Left renal cortex interstitium (tissue), 4 donors: ENCODE results near the gene RAB11FIP5. TPM values are rescaled to one million over a fixed set of nuclear protein-coding genes. Genes with fewer than 3 reads are reported as not detected.

Experiments
- DNase-seq, 4 donors: peaks; one replicate each; pipeline ENCODE4 v3.0.0-alpha.2; 2013; ENCODE audit warnings: low read depth in 4 of 4, low spot score in 2 of 4, missing footprints in 1 of 4
- polyA plus RNA-seq, 4 donors: library from polyadenylated mRNA; unstranded; fragments of 120-200 nt; gene quantifications; one replicate each; pipeline ENCODE4 v1.2.1, GENCODE V29; 2013; ENCODE audit not compliant: insufficient read length in 4 of 4

Gene RAB11FIP5
- polyA plus RNA-seq, 4 donors, result 36.9 to 44.9 (median 41.2) TPM

DNA sequence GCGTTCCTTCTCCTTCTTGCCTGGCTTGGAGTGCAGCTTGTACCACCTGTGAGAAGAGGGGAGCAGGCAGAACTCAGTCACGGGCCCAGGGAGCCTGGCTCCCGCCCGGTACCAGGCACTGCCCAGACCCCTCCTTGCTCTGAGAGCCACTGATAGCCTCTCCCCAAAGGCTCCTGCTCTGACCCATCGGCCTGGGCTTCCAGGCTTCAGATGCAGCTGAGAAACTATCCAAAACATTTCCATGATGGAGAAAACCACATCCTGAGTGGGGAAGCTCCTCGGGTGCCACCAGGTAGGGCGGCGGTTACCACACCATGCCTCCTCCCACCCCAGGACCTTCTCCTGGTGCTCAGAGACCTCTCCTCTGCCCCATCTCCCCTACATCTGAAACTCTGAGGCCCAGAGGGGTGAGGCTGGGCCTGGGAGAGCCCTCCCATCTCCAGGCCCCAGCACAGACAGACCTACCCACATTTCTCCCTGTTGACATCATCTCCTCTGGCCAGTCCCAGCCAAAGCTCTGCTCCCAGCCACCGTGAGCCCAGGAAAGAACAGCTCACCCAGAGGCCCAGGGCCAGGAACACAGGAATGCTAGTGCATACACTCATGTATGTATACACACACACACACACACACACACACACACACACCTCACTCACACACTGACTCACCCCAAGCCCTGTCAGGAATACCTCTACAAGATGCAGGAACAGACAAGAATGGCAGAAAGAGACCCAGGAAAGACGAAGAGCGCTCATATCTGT lies 23.3 kb downstream of the RAB11FIP5 start:
- no peak for DNase-seq

DNA sequence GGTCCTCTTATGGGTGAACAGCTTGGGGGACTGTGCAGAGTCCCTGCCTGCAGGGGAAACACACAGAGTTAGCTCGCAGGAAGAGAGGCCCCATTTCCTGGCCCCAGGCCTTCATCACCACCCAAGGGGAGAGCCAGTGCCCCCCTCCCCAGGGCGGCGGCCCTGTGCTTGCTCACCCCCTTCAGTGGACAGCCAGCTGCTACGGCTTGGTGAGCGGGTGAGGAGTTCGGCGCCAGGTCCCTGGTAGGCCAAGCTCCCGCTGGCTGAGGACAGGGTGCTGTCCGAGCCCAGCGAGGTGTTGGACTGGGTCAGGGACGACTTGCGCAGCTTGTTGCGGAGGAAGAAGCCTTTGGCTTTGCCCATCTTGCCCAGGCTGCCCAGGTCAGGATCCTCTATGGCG lies 24.0 kb downstream of the RAB11FIP5 start:
- no peak for DNase-seq

DNA sequence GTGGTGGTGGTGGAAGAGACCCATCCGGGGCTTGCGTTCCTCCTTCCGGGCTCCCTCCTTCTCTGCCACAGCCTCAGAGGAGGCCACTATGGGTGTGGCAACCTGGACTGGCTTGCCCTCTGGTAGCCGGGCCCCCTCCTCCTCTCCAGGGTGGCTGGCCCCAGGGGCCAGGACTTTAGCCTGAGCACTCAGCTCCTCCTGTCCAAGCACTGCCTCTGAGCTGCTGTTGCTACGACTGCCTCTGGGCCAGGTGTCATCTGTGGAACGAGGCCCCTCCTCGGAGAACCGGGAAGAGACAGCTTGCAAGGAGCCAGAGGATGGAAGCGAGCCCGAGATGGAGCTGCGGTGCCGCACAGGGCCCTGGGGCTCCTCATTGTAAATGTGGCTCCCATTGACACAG lies 24.5 kb downstream of the RAB11FIP5 start:
- no peak for DNase-seq

DNA sequence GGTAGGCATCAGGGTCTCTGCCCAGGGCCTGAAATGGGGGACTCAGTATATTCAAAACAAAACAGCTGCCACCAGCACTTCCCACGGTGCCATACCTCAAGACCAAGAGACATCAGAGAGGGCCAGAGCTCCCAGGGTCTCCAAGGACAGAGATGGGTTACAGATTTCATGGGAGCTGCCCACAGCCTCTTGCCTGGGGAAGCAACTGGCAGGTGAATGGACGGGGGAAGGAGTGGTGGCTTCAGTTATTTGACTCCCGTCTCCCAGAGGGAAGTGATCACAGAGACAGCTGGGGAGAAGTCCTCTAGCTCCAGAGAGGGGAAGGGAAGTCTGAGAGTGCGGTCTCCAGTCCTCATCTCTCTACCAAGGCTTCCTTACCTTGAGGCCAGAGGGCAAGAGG lies 25.4 kb downstream of the RAB11FIP5 start:
- DNase-seq, result no peak

DNA sequence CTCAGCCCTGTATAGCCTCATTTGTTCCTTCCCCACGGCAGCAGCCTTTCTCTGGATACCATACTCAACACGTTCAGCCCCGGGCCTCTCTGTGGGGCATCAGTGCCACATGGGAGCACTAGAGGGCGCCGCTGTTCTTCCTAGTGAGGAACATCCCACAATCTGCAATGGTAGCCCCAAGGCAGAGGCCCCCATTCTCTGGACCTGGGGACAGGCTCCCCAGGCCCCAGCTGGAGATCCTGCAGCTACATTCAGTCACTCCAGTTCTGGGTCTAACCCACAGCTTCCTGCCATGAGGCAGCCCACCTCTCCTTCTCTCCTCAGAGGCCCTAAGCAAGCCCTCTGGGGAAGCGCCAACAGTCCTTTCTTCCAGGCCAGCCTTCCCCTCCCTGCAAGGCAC lies 27.1 kb downstream of the RAB11FIP5 start:
- peak in 1 of 4 donors; percentile 65 for DNase-seq

DNA sequence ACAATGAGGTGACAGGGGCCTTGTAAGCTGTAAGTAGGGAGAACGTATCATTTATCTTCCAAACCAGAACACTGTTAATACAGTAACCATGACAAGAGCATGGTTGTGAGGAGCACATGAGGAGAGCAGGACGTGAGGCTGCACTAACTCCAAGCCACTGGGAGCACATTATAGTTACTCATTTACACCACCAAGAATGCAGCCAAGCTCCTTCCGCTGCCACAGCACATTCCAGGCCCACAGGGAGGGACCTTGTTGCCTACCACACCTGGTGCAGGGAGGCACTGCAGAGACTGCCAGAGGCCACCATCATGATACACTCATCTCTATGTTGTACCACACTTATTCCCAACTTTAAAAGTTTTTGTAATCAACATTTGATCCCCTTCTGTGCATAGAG lies 27.8 kb downstream of the RAB11FIP5 start:
- no peak for DNase-seq

DNA sequence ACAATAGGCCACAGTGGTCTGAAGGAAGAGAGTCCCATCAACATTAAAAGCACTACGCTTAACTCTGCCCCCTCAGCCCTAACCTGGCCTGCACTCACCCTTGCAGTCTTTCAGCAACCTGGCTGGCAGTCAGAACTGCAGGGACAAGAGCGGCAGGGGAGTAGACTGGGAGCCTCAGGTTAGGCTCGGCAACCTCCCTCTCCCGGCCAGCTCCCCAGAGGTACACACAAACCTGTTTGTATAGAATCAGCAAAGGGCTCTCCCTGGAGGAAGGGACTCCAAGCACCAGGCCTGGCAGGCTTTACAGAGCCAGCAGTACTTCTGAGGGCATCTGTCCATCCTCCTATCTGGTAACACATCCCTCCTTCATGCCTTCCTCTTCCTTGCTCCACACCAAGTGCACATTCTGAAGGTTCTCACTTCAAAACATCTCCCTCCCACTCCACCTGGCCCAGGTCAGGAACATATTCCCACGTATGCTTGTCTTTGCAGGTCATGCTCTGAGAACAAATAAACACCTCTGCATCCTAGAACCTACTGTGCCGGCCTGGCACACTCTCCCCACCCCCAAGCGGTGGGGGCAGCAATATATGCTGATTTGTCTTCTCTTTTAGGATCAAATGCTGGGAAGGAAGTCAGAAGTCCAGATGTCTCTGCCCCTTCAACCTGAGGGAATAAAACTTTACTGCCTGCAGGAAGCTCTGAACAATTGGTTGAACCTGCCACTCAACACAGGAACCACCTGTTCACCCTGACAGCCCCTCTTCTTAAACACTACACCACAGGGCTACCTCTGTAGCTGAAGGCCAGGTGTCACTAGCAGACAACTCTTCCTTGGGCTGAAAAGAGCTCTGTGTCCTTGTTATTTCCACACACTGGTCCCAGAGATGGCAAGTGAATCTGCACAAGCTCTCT lies 28.6 kb downstream of the RAB11FIP5 start:
- DNase-seq, result no peak

DNA sequence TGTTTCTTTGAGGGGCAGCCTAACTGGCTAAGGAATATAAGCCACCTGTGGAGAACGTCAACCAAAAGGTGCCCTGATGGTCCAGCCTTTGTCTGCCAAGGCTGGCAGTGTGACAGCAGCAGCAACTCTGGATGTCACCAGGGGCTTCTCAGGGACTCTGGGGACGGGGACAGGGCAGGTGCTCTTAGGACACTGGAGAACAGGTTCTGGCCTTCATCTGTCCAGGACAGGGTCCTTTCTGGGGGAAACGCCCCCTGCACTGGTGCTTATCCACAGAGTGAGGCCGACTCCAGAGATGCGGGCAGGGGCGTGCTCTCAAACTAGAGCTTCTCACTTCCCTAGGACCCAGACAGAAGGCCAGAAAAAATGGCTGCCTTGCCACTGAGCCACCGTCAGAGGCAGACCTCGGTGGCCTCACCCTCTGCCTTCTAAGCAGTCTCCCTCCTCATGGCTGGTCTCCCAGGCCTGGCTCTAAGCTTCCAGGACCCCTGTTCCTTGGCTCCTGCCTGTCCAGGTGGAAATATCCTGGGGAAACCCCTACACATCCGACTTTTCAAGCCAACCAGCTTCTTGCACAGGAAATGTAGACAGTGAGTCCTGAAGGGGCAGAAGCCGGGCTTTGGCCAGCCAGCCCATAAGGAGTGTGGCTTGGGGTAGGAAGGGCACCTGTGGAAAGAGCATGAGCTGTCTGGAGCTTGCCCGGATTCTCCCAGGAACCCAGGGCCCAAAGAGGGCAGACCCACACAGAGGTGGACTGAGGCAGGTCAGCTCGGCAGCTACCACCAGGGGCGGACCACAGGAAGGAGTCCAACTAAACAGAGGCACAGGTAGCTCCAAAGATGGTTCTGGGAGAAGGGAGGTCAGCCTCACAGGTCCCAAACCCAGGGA lies 30.0 kb downstream of the RAB11FIP5 start:
- DNase-seq, result no peak

DNA sequence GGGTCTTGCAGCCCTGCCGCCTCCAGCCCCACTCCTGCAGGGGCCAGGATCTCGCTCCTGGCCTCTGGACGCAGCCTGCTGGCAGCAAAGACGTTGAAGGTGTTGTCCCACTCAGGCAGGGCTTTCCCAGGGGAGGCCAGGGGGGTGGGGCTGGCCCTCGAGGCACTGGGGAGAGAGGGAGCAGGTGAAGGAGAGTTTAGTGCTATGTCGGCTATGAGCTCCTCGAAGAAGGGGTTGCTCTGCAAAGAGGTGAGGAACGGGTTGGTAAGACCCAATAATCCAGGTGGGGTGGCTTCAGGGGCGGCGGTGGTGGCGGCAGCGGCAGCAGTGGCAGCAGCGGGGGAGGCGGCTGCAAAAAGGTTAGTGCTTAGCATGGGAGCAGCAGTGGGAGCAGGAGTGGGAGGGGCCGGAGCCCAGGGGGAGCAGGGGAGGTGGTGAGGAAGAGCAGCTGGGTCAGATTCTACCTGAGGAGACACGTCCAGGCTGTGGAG lies 31.5 kb downstream of the RAB11FIP5 start:
- DNase-seq, result no peak

DNA sequence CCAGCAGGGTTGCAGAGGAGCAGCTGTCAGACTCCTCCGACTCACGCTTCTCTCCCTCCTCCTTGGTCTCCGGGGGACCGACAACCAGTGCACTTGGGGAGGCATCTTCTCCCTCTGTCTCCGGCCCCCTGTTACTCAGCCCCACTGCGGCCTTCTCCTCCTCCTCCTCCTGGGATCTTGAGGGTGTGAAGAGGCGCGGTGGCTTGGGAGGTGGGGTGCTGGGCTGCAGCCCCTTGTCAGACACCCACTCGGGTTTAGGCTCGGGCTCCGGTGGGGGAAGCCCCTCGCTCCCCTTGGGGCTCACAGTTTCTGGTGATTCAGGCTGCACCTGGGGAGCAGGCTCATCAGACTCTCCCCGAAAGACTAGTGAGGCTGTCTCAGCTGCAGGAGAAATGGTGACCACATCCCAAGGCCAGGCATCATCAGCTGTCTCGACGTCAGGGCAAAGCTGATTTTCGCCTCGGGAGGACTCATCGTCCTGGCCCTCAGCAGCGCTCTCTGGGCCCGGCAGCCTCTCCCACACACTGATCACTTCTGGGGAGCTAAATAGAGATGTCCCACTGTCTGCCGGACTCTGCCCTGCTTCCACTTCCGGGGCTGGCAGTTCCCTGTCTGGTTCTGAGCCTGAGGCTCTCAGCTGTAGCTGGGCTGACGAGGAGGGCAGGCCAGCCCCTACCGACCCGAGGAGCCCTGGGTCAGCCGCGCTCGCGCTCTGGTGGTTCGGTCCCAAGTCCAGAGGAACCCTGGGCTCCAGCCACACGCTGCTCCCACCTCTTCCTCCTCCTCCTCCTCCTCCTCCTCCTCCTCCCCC lies 32.2 kb downstream of the RAB11FIP5 start:
- no peak for DNase-seq

DNA sequence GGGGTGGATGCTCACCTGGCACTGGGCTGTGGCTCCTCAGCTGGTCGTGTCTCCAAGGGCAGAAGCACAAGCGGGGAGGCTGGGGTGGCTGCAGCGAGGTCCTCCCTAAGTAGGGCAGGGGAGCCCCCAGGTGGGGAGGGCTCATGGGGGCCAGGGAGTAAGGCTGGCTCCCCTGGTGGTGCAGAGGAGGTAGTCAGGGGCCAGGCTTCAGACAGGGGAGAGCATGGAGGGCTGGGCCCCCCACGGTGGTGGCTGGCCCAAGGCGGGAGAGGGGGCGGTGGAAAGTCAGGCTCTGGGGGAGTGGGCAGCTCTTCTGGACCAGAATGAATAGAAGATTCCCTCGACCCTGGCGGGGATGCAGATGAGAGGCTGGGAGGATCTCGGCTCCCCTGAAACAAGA lies 33.1 kb downstream of the RAB11FIP5 start:
- no peak for DNase-seq

DNA sequence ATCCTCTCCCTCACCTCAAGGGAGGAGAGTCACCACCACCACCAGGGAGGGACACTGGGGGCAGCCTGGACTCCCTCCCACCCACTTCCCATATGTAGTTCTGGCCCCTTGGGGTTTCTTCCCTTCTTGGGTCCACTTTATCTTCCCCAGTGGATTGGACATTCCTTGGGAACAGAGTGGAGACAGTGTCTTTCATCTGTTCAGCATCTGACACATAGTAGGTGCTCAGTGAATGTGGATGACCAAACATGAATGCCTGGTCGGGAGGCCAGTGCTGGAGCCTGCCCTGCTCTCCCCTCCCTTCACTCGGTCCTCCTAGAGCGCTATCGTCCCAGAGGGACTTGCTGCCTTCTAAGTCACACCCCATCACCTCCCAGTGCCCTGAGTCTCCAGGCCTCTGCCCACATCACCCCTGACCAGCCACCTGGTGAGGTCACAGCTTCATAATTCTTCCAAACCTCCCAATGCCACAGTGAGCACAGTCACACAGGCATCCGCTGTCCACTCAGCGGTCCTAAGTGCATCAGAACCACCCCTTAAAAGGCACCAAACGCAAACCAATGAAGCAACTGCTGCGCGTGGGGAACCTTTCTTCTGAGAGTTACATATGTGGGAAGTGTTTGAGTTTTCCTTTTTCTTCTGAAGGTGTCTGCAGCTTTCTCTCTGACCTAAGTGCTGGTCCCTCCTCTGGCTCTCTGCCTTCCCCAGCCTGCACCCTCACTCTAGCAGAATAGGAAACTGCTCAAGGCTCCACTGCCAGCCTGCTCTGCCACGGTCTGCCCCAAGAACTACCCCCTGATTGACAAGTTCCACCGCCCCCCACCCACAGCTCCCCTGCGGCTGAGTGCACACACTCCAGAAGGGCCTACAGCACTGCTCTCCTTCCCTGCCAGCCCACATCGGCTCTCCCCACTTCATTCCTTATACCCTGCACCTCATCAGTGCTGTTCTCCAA lies 34.0 kb downstream of the RAB11FIP5 start:
- no peak for DNase-seq

DNA sequence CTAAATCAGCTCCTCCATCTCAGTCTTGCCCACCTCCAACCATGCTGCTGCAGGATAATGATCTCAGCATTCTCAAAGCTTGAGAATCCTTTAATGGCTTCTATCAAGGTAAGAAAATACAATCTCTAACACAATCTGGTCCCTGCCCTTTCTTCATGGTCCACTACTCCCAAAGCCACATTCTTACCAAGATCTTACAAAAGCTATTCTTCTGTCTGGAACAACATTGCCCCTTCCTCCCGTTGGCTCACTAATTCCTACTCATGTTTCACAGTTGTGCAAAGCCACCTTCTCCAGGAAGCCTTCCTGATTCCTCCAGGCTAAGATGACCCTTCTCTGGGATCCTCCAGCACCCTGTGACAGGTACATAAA lies 35.3 kb downstream of the RAB11FIP5 start:
- DNase-seq, result no peak

DNA sequence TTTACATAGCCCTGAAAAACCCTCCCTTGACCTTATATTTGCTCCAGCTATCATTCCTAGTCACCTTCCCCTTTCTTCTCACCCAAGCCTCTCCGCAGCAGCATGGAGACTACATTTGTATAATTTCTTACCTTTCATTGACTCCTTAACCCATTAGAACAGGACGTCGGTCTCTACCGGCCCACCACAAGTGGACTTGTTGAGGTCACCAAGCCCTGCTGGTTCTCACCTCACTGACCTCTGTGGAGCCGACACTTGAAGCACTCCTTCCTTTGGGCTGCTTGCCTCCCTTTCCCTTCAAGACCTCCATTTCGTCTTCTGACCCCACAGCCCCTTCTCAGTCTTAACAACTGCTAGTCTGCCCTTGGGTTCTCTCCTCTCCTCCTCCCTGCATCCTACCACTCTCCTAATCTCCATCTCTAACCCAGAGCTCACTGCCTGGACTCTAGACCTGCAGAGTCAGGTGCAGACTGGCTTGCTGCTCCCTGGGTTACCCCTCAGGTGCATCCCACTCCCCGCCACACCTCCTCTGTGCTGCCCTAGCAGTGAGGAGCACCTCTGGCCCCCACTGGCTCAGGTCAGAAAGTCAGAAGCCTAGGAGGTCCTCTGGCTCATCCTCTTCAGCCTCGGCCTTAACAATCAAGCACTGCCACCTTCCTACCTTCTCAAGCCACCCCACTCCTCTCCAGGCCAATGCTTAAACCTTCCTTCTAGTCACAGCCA lies 35.9 kb downstream of the RAB11FIP5 start:
- no peak for DNase-seq

DNA sequence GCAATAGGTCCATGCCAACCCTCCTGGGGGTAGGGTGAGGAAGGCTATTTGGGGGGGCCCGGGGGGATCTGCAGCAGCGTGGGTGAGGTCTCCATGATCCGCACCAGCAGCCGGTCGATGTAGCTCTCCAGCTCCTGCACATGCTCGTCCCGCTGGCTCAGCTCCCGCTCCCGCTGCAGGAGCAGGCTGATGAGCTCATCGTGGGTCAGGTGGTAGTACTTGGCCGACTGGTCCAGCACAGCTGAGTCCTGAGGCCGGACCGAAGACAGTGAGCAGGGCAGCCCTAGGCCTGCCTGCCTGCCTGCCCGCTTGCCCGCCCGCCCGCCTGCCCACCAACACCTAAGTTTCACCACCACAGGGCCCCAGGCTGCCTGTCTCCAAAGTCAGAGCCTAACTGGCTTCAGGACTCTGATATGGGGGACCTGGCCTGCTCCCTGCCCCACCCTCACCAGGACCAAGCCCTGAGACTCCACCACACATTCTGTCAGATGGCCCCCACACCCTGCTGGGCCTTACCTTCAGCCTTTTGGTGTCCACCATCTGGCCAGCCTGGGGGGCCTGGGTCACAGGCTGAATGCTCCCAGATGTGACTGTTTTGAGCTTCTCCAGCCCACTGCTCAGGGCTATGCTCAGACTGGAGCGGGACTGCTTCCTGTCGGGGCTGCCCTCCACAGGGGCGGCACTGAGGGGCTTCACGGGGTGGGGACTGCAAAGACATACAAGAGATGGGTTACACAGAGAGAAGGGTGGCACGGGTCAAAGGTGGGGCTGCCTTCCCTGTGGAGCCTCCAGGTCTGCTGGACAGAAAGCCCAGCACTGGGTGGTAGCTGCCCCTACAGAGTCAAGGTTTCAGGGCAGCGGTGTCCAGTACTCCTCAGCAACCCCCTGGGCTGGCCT lies 37.0 kb downstream of the RAB11FIP5 start:
- no peak for DNase-seq

DNA sequence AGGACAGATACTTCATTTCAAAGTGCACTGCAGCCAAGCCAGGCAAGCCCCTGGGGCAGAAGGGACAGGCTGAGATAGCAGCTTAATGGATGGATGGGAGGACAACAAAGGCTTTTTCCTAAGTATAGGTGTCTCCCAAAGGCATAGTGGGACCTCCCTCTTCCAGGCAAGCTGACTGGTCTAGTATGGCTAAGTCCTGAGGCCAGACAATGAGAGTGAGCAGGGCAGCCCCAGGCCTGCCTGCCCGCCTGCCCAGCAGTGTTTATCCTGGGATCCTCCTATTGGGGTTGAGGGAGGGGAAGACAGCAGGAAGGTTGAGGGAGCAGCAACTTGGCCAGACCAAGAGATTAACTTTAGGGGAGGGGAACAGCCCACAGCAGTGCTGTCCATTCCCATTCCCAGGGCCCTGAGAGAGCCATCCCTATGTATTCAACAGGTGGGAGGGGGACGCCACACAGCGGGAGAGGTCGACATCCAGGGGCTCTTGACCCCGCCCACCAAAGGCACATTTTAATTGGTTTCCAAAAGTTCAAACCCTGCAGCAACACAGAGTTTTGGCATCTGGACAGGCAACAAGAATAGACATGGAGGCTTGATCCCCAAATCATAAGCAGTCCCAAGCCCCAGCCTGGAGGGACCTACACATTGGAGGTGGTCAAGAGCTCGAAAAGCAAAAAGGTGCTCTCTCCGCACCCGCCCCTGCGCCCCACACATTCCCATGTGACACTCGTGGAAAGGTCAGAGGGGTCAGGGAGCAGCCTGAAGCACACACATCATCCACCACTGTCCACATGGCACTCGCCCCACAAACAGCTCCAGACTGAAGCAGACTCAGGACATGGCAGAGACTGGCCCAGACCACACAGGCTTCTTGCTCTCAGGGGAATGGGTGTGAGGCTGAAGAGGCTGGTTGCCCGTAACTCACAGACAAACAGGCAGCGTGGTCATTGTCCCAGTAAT lies 38.4 kb downstream of the RAB11FIP5 start:
- DNase-seq, result no peak
